Erythroblast (primary cell): ENCODE results near the gene NLRC5.

Experiments used
- DNase-seq, 2 experiments: peaks; one replicate each; lab custom pipeline; 2025; lab: John Stamatoyannopoulos, UW
- GATA1 ChIP-seq: IDR thresholded peaks from 2 replicates; pipeline ENCODE4 v1.6.1; 2011; ENCODE audit warnings: low read depth, mild to moderate bottlenecking, control low read depth, low read length, moderate library complexity
- POLR2A ChIP-seq: IDR thresholded peaks from 2 replicates; pipeline ENCODE4 v1.6.1; 2011; ENCODE audit warnings: mild to moderate bottlenecking, low read length

NLRC5 gene

GRCh38 chr16:56950881-56951771, 38.2 kb upstream of the NLRC5 start:
- peak; percentile 35 to 49 for DNase-seq
- TF ChIP-seq GATA1, result no peak

- DNase-seq, result no peak
- TF ChIP-seq POLR2A (no peak), GATA1 (no peak)
Measured at GRCh38 chr16:56953006-56953405, 36.4 kb upstream of the NLRC5 start.

DNA sequence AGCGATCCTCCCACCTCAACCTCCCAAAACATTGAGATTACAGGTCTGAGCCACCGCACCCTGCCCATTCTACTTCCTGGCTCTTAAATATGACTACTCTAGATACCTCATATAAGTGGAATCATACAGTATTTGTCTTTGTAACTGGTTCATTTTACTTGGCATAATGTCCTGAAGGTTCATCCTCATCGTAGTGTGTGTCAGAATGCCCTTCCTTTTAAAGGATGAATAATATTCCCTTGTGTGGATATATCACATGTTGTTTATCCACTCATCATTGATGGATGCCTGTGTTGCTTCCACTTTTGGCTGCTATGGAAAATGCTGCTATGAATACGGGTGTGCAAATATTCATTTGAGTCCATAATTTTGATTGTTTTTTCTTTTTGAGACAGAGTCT, 33.3 kb upstream of the NLRC5 start:
- no peak for DNase-seq
- TF ChIP-seq POLR2A (no peak), GATA1 (no peak)

DNA sequence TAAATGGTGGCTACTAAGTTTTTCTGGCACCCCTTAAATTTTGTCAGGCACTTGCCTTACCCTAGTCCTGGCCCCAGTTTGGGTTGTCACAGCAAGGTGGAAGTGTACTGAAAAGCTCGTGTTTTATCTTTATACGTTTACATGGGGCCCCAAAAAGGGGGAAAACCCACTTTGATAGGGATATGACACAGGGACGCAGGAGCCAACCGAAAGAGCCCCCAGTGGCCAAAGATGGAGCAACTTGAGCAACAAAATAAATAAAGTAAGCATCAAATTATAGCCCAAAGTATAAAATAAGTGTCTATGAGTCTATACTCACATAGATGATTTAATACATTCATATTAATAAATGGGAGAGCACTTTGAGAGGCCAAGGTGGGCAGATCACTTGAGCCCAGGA, 32.6 kb upstream of the NLRC5 start:
- DNase-seq, result peak in 1 of 2 experiments; percentile 12
- TF ChIP-seq POLR2A (no peak), GATA1 (no peak)

DNA sequence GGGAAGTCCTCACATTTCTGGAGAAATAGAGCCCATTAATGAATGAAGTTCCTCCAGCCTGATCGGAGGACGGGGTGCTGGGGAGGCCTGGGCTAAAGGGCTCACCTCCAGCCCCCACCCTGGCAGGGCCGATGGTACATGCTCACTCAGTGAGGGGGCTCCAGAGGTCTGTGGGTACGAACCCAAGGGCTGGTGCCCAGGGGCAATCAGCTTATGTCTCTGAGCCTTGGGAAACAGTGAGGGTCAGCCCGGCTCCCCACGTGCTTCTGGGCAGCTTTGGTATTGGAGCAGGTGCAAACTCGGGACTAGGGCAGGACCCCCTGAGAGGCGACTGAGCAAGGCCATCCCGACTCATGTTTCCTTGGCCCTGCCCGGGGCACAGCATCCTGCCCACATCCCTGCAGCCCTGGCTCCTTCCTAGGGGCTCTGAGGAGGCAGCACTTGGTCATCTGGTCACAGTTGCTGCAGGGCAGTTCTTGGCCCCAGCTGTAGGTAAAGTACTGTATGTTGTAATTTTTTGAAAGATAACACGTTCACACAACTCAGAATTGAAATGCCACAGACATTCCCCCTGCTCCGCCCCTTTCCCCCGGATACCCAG, 28.6 kb upstream of the NLRC5 start:
- no peak for DNase-seq

DNA sequence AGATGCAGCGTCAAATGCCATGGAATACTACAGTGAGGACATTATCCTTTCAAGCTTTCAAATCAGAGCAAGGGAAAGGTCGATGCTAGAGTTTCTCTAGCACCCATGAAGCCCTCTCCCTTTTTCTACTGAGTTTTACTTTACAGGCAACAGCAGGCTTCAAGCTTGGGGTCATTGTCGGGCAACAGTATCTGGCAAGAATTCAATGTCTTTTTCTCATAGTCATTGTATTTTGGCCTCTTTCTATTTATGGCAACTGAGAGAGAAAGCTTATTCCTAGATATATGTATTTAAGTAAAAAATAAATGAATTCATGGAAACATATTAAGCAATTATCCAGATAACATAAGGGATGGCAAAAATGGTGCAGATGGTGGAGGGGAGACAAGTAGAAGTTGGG, 28.0 kb upstream of the NLRC5 start:
- TF ChIP-seq POLR2A (no peak), GATA1 (no peak)

More for the DNA sequence above, 28.6 kb upstream of the NLRC5 start:
- TF ChIP-seq GATA1, result no peak
- no peak for TF ChIP-seq POLR2A

DNA sequence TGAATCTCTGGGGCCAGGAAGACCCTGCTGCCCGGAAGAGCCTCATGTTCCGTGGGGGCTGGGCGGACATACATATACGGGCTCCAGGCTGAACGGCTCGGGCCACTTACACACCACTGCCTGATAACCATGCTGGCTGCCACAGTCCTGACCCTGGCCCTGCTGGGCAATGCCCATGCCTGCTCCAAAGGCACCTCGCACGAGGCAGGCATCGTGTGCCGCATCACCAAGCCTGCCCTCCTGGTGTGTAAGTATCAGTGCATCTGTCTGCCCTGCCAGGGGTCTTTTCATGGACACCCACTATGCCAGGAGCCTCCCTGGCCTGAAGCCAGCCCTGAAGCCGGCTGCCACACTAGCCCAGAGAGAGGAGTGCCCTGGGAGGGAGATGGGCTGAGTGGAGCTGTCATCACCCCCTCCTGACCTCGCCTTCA, 27.5 kb upstream of the NLRC5 start, which contains the start of gene CETP:
CETP (plus strand) TSS at position 100 of the 431 bp plus-strand sequence; CDS start at position 130, 30 bp downstream.
- DNase-seq, result no peak
- TF ChIP-seq POLR2A (no peak), GATA1 (no peak)

More for the DNA sequence above, 28.0 kb upstream of the NLRC5 start:
- DNase-seq, result no peak

GRCh38 chr16:56964243-56965148, 24.9 kb upstream of the NLRC5 start:
- DNase-seq, result peak; percentile 88 to 94
- no peak for TF ChIP-seq GATA1
- TF ChIP-seq POLR2A, result no peak

GRCh38 chr16:56965149-56966092, 23.9 kb upstream of the NLRC5 start:
- TF ChIP-seq POLR2A (no peak), GATA1 (no peak)
- no peak for DNase-seq

GRCh38 chr16:56966093-56966475, 23.3 kb upstream of the NLRC5 start:
- TF ChIP-seq GATA1 (no peak), POLR2A (no peak)
- DNase-seq, result no peak

DNA sequence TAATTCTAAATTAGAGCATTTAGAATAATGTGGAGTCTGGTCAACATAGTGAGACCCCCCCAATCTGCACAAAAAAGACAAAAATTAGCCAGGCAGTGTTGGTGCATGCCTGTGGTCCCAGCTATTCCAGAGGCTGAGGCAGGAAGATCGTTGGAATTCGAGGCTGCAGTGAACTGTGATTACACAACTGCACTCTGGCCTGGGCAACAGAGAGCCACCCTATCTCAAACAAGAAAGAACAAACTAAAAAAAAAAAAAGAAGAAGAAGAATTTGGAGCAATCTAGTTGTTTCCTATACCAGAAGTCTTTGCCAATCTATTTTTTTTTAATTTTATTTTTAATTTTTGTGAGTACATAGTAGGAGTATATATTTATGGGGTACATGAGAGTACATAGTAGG, 21.6 kb upstream of the NLRC5 start:
- no peak for DNase-seq
- no peak for TF ChIP-seq POLR2A
- no peak for TF ChIP-seq GATA1

DNA sequence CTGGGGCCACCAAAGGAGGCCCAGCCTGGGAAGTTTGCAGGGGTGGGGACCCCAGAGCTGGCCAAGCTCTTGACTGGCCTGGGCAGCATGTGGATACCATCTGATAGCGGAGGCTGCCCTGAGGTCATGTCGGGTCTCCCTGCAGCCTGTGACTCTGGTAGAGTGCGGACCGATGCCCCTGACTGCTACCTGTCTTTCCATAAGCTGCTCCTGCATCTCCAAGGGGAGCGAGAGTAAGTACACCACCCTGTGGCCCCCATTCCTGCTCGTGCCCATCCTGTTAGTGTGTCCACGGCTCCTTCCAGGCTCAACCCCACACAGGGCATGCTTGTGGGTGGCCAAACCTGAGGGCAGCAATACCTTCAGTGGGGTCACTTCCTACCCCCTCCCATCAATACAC, 19.6 kb upstream of the NLRC5 start:
- DNase-seq, result no peak

More for the DNA sequence above, 19.6 kb upstream of the NLRC5 start:
- no peak for TF ChIP-seq POLR2A
- no peak for TF ChIP-seq GATA1
